DOHH2 (cell line): ENCODE measurements around the gene AFDN.

Experiments used
- H3F3A ChIP-seq: fragments of 200-600 bp; sonication (generic), shearing (Covaris generic); 2 replicates; pipeline ENCODE4 v1.6.0; 2016; ENCODE audit warnings: antibody characterized with exemption, mild to moderate bottlenecking; ENCODE audit not compliant: control insufficient read depth, insufficient read depth
- H3K27ac ChIP-seq: fragments of 200-600 bp; sonication (generic); 2 replicates; pipeline ENCODE4 v1.5.1; 2014; ENCODE audit warnings: low read depth, mild to moderate bottlenecking, low read length, moderate library complexity
- H3K27me3 ChIP-seq: fragments of 200-600 bp; sonication (generic); 2 replicates; pipeline ENCODE4 v1.6.1; 2014; ENCODE audit warnings: mild to moderate bottlenecking, low read length, mixed read lengths; ENCODE audit not compliant: control insufficient read depth
- H3K36me3 ChIP-seq: fragments of 200-600 bp; sonication (generic); 2 replicates; pipeline ENCODE4 v1.6.1; 2014; ENCODE audit warnings: mild to moderate bottlenecking, low read length, moderate library complexity, mixed read lengths; ENCODE audit not compliant: control insufficient read depth
- H3K4me1 ChIP-seq: fragments of 200-600 bp; sonication (generic); 2 replicates; pipeline ENCODE4 v1.6.1; 2014; ENCODE audit warnings: mild to moderate bottlenecking, low read length, mixed read lengths; ENCODE audit not compliant: control insufficient read depth
- H3K4me2 ChIP-seq: fragments of 200-600 bp; sonication (generic); 2 replicates; pipeline ENCODE4 v1.6.0; 2014; ENCODE audit warnings: mild to moderate bottlenecking, low read length, moderate library complexity
- H3K4me3 ChIP-seq: fragments of 200-600 bp; sonication (generic); 2 replicates; pipeline ENCODE4 v1.5.1; 2014; ENCODE audit warnings: mild to moderate bottlenecking, low read length, mixed read lengths
- H3K79me2 ChIP-seq: fragments of 200-600 bp; sonication (generic); 2 replicates; pipeline ENCODE4 v1.6.1; 2014; ENCODE audit warnings: mild to moderate bottlenecking, low read length, mixed read lengths; ENCODE audit not compliant: control insufficient read depth
- H3K9me2 ChIP-seq: fragments of 200-600 bp; sonication (generic); replicated peaks from 2 replicates; pipeline ENCODE4 v1.6.1; 2014; ENCODE audit warnings: mild to moderate bottlenecking, low read length, mixed read lengths; ENCODE audit not compliant: control insufficient read depth
- H3K9me3 ChIP-seq: fragments of 200-600 bp; sonication (generic); 2 replicates; pipeline ENCODE4 v1.6.1; 2014; ENCODE audit warnings: antibody characterized with exemption, low read length, mixed read lengths; ENCODE audit not compliant: control insufficient read depth, insufficient read depth
- H4K20me1 ChIP-seq: fragments of 200-600 bp; sonication (generic); 2 replicates; pipeline ENCODE4 v1.6.0; 2014; ENCODE audit warnings: low read depth, mild to moderate bottlenecking, antibody characterized with exemption, low read length, moderate library complexity; ENCODE audit not compliant: control insufficient read depth, insufficient read depth
- CTCF ChIP-seq: fragments of 200-600 bp; sonication (generic); IDR thresholded peaks from one replicate; pipeline ENCODE4 v1.5.1; 2014; ENCODE audit warnings: antibody characterized with exemption, mild to moderate bottlenecking, low read depth, low read length; ENCODE audit not compliant: poor library complexity, severe bottlenecking
- EZH2phosphoT487 ChIP-seq: fragments of 200-600 bp; sonication (generic); IDR thresholded peaks from 2 replicates; pipeline ENCODE4 v1.6.1; 2017; ENCODE audit warnings: borderline replicate concordance, mild to moderate bottlenecking, antibody characterized with exemption, low read length, moderate library complexity, mixed read lengths

Gene AFDN

GRCh38 chr6:167835260-167835659 is 8.5 kb downstream of the AFDN start:
- H3K4me1 ChIP-seq, result peaks cover 17% of the 10 kb centered on the region
- H3K79me2 ChIP-seq, result peaks cover 81% of the 10 kb centered on the region

GRCh38 chr6:167836721-167837120 is 10.0 kb downstream of the AFDN start:
- H3K4me3 ChIP-seq, result no peak overlapping the region
- H3K27me3 ChIP-seq, result no peaks in the 10 kb centered on the region
- no peaks in the 10 kb centered on the region for H3F3A ChIP-seq
- H3K9me3 ChIP-seq, result no peaks in the 10 kb centered on the region
- peaks cover 73% of the 10 kb centered on the region for H3K79me2 ChIP-seq
- H3K27ac ChIP-seq, result no peak overlapping the region
- H3K4me1 ChIP-seq, result peaks cover 17% of the 10 kb centered on the region
- H3K9me2 ChIP-seq, result no peaks in the 10 kb centered on the region
- H4K20me1 ChIP-seq, result peaks cover 13% of the 10 kb centered on the region
- no peak for TF ChIP-seq EZH2phosphoT487
- TF ChIP-seq CTCF, result no peak
- H3K4me2 ChIP-seq, result no peak overlapping the region
- no peaks in the 10 kb centered on the region for H3K36me3 ChIP-seq

More at GRCh38 chr6:167835260-167835659, 8.5 kb downstream of the AFDN start:
- TF ChIP-seq EZH2phosphoT487 (no peak), CTCF (no peak)
- no peaks in the 10 kb centered on the region for H3F3A ChIP-seq
- H3K9me3 ChIP-seq, result no peaks in the 10 kb centered on the region
- no peak overlapping the region for H3K27ac ChIP-seq
- H3K9me2 ChIP-seq, result no peaks in the 10 kb centered on the region
- H4K20me1 ChIP-seq, result peaks cover 13% of the 10 kb centered on the region
- H3K4me3 ChIP-seq, result no peak overlapping the region
- no peak overlapping the region for H3K4me2 ChIP-seq
- no peaks in the 10 kb centered on the region for H3K36me3 ChIP-seq
- H3K27me3 ChIP-seq, result no peaks in the 10 kb centered on the region

GRCh38 chr6:167838207-167838748 is 11.6 kb downstream of the AFDN start:
- H3K79me2 ChIP-seq, result peaks cover 73% of the 10 kb centered on the region
- no peaks in the 10 kb centered on the region for H3K9me3 ChIP-seq
- H4K20me1 ChIP-seq, result peaks cover 1% of the 10 kb centered on the region; the same call in 1 of the 2 replicates
- no peaks in the 10 kb centered on the region for H3F3A ChIP-seq
- no peak overlapping the region for H3K27ac ChIP-seq
- TF ChIP-seq CTCF, result no peak
- no peak for TF ChIP-seq EZH2phosphoT487
- H3K9me2 ChIP-seq, result no peaks in the 10 kb centered on the region
- H3K4me2 ChIP-seq, result no peak overlapping the region
- H3K4me3 ChIP-seq, result no peak overlapping the region
- H3K4me1 ChIP-seq, result peaks cover 3% of the 10 kb centered on the region
- H3K27me3 ChIP-seq, result no peaks in the 10 kb centered on the region
- H3K36me3 ChIP-seq, result no peaks in the 10 kb centered on the region
